DMS114 treated with DMSO at 0.1 percent for 48 hours (cell line): ENCODE results near the gene PRKG1.
"Not testable (repeated sequence)": the region's sequence is repeated elsewhere in the genome, so short reads cannot be mapped to it uniquely, and the experiment has no call there.

ENCODE experiments used
- DNase-seq: peaks from one replicate; lab custom pipeline; 2025; ENCODE audit not compliant: unreplicated experiment; lab: John Stamatoyannopoulos, UW

Gene PRKG1

GRCh38 chr10:51564896-51565510, 490.7 kb downstream of the PRKG1 start:
- DNase-seq = no peak

- DNase-seq = no peak
These were observed 493.0 kb downstream of the PRKG1 start for GRCh38 chr10:51567271-51567670.

GRCh38 chr10:51569467-51569866, 495.2 kb downstream of the PRKG1 start:
- DNase-seq = no peak

GRCh38 chr10:51574248-51575048, 500.2 kb downstream of the PRKG1 start:
- no peak for DNase-seq

- DNase-seq = not testable (repeated sequence)
These were observed 506.9 kb downstream of the PRKG1 start for GRCh38 chr10:51581196-51581595.

- DNase-seq = no peak
These were observed 509.7 kb downstream of the PRKG1 start for GRCh38 chr10:51583976-51584375.

GRCh38 chr10:51585742-51586141, 511.5 kb downstream of the PRKG1 start:
- DNase-seq = no peak

GRCh38 chr10:51588984-51589383, 514.7 kb downstream of the PRKG1 start:
- no peak for DNase-seq

- no peak for DNase-seq
These were observed 516.5 kb downstream of the PRKG1 start for GRCh38 chr10:51590818-51591217.

- DNase-seq = no peak
These were observed 522.4 kb downstream of the PRKG1 start for GRCh38 chr10:51596695-51597094.

- no peak for DNase-seq
These were observed 525.4 kb downstream of the PRKG1 start for GRCh38 chr10:51599647-51600046.

GRCh38 chr10:51602326-51602725, 528.0 kb downstream of the PRKG1 start:
- DNase-seq = no peak

GRCh38 chr10:51604579-51604978, 530.3 kb downstream of the PRKG1 start:
- DNase-seq = no peak

- no peak for DNase-seq
These were observed 532.7 kb downstream of the PRKG1 start for GRCh38 chr10:51606825-51607462.

- DNase-seq = no peak
These were observed 533.2 kb downstream of the PRKG1 start for GRCh38 chr10:51607463-51607835.

- no peak for DNase-seq
These were observed 533.9 kb downstream of the PRKG1 start for GRCh38 chr10:51608211-51608610.

- DNase-seq = no peak
These were observed 541.5 kb downstream of the PRKG1 start for GRCh38 chr10:51615764-51616298.

- no peak for DNase-seq
These were observed 543.4 kb downstream of the PRKG1 start for GRCh38 chr10:51617576-51618235.

- no peak for DNase-seq
These were observed 545.1 kb downstream of the PRKG1 start for GRCh38 chr10:51619365-51619764.

GRCh38 chr10:51620131-51620530, 545.8 kb downstream of the PRKG1 start:
- DNase-seq = no peak

GRCh38 chr10:51624013-51624412, 549.7 kb downstream of the PRKG1 start:
- no peak for DNase-seq
